Panc1 (cell line): ENCODE measurements around the gene MFSD12. TPM values are rescaled to one million over a fixed set of nuclear protein-coding genes. Genes with fewer than 3 reads are reported as not detected.

Experiments used
- ATAC-seq: fragments of 200-7000 bp; cut with Tn5 transposase; 2 replicates; pipeline ENCODE4 v1.9.1; 2020; ENCODE audit warnings: mild to moderate bottlenecking, moderate library complexity
- BruUV-seq: library from RNA; stranded (reverse); fragments of 400-500 nt; replicated peaks from 2 replicates; lab custom pipeline; 2021; lab: Mats Ljungman, UMichigan
- CTCF ChIA-PET: fragments of 300-600 bp; sonication (Branson Sonifier 250); formaldehyde crosslinking; loops from one replicate; lab custom pipeline; 2022; ENCODE audit warnings: antibody characterized with exemption; lab: Charles Lee
- POLR2A ChIA-PET: fragments of 300-600 bp; sonication (Branson Sonifier 250); formaldehyde crosslinking; loops from one replicate; lab custom pipeline; 2022; ENCODE audit warnings: antibody characterized with exemption; lab: Charles Lee
- DNase-seq: peaks from one replicate; pipeline ENCODE4 v3.0.0-alpha.2; 2010; ENCODE audit warnings: low read depth, low spot score
- H3K27ac ChIP-seq: 2 replicates; pipeline ENCODE4 v1.5.1; 2011; ENCODE audit warnings: mild to moderate bottlenecking, low read length, inconsistent platforms
- H3K27me3 ChIP-seq: fragments of 200-500 bp; sonication (Bioruptor generic); 2 replicates; pipeline ENCODE4 v1.6.0; 2014; ENCODE audit warnings: low read length, inconsistent platforms; ENCODE audit not compliant: control insufficient read depth, insufficient read depth
- H3K36me3 ChIP-seq: fragments of 200-500 bp; sonication (Bioruptor generic); 2 replicates; pipeline ENCODE4 v1.5.1; 2014; ENCODE audit warnings: inconsistent platforms, mild to moderate bottlenecking, low read length, moderate library complexity; ENCODE audit not compliant: control insufficient read depth, insufficient read depth
- H3K4me1 ChIP-seq: 2 replicates; pipeline ENCODE4 v1.5.1; 2011; ENCODE audit warnings: inconsistent platforms, mild to moderate bottlenecking, low read length, moderate library complexity; ENCODE audit not compliant: control insufficient read depth, insufficient read depth
- H3K4me3 ChIP-seq, 2 experiments: 2 replicates each; pipeline ENCODE4 v1.5.1; 2011 to 2012; ENCODE audit warnings: low read depth in 2 of 2, low read length in 2 of 2, mild to moderate bottlenecking in 2 of 2, inconsistent platforms in 1 of 2, moderate library complexity in 1 of 2
- H3K9me3 ChIP-seq: fragments of 200-500 bp; sonication (Bioruptor generic); 2 replicates; pipeline ENCODE4 v1.5.1; 2014; ENCODE audit warnings: low read depth, mild to moderate bottlenecking, inconsistent platforms, low read length, moderate library complexity; ENCODE audit not compliant: control insufficient read depth, insufficient read depth
- POLR2AphosphoS5 ChIP-seq: IDR thresholded peaks from 2 replicates; pipeline ENCODE4 v1.6.1; 2012; ENCODE audit warnings: mild to moderate bottlenecking, low read depth, low read length, moderate library complexity
- SIN3A ChIP-seq: IDR thresholded peaks from 2 replicates; pipeline ENCODE4 v1.6.1; 2012; ENCODE audit warnings: low read depth, mild to moderate bottlenecking, low read length, moderate library complexity, borderline replicate concordance; ENCODE audit not compliant: insufficient read depth
- TCF7L2 ChIP-seq: IDR thresholded peaks from 2 replicates; pipeline ENCODE4 v1.6.1; 2011; ENCODE audit warnings: mild to moderate bottlenecking, low read depth, low read length, inconsistent platforms
- in situ Hi-C: cut with HindIII; loops from 2 replicates; pipeline ENCODE4 v1.10.0; 2016; ENCODE audit warnings: low sequenced_read_pairs, low pct_unique_long_range_greater_than_20kb
- intact Hi-C: fragments of 100-400 bp; cut with micrococcal nuclease; formaldehyde crosslinking; loops from one replicate; pipeline ENCODE4 v1.10.0; 2022; ENCODE audit not compliant: unreplicated experiment
- total RNA-seq: library from RNA; stranded (reverse); gene quantifications from one replicate; pipeline ENCODE4 v1.2.1, GENCODE V29; 2021; ENCODE audit not compliant: unreplicated experiment
- TF ChIP-seq, protein P1 (sequence below): fragments of 450-650 bp; IDR thresholded peaks from 2 replicates; pipeline ENCODE4 v1.5.1; 2017; ENCODE audit warnings: mild to moderate bottlenecking
- TF ChIP-seq, protein P2 (sequence below), 2 experiments: IDR thresholded peaks; 2 replicates each; pipeline ENCODE4 v1.6.1; 2011 to 2012; ENCODE audit warnings: low read depth in 2 of 2, control low read depth in 1 of 2, low read length in 1 of 2, mild to moderate bottlenecking in 1 of 2, moderate library complexity in 1 of 2; ENCODE audit not compliant: insufficient read depth in 1 of 2

The MFSD12 gene
- total RNA-seq, 1 experiment from 2014 or later: 98.8 TPM

DNA sequence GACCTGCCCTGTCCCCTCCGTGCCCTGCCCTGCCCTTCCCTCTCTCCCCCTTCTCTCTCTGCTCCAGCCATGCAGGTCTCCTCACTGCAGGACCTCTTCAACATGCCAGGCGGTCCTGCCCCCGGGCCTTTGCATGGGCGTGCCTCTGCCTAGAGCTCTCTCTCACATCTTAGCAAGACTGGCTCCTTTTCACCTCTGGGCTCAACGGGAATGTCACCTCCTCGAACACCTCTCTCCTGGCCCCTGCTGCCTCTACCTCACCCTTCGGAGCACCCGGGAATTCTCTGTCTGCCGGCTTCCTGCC is 5.6 kb downstream of the MFSD12 start:
- no TSS peak for BruUV-seq
- Histone ChIP-seq H3K4me3 (no peak overlapping the region), H3K27ac (no peak overlapping the region), H3K27me3 (no peaks in the 10 kb centered on the region), H3K9me3 (no peaks in the 10 kb centered on the region), H3K36me3 (no peaks in the 10 kb centered on the region; the same call in 1 of the 2 replicates), H3K4me1 (peaks cover 7% of the 10 kb centered on the region)
- in situ Hi-C loops (no loop called here), intact Hi-C loops (no loop called here)
- TF ChIP-seq POLR2AphosphoS5 (no peak), SIN3A (no peak), TCF7L2 (no peak)
- TF ChIP-seq, protein P1, sequence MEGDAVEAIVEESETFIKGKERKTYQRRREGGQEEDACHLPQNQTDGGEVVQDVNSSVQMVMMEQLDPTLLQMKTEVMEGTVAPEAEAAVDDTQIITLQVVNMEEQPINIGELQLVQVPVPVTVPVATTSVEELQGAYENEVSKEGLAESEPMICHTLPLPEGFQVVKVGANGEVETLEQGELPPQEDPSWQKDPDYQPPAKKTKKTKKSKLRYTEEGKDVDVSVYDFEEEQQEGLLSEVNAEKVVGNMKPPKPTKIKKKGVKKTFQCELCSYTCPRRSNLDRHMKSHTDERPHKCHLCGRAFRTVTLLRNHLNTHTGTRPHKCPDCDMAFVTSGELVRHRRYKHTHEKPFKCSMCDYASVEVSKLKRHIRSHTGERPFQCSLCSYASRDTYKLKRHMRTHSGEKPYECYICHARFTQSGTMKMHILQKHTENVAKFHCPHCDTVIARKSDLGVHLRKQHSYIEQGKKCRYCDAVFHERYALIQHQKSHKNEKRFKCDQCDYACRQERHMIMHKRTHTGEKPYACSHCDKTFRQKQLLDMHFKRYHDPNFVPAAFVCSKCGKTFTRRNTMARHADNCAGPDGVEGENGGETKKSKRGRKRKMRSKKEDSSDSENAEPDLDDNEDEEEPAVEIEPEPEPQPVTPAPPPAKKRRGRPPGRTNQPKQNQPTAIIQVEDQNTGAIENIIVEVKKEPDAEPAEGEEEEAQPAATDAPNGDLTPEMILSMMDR: no peak
- TF ChIP-seq, protein P2, sequence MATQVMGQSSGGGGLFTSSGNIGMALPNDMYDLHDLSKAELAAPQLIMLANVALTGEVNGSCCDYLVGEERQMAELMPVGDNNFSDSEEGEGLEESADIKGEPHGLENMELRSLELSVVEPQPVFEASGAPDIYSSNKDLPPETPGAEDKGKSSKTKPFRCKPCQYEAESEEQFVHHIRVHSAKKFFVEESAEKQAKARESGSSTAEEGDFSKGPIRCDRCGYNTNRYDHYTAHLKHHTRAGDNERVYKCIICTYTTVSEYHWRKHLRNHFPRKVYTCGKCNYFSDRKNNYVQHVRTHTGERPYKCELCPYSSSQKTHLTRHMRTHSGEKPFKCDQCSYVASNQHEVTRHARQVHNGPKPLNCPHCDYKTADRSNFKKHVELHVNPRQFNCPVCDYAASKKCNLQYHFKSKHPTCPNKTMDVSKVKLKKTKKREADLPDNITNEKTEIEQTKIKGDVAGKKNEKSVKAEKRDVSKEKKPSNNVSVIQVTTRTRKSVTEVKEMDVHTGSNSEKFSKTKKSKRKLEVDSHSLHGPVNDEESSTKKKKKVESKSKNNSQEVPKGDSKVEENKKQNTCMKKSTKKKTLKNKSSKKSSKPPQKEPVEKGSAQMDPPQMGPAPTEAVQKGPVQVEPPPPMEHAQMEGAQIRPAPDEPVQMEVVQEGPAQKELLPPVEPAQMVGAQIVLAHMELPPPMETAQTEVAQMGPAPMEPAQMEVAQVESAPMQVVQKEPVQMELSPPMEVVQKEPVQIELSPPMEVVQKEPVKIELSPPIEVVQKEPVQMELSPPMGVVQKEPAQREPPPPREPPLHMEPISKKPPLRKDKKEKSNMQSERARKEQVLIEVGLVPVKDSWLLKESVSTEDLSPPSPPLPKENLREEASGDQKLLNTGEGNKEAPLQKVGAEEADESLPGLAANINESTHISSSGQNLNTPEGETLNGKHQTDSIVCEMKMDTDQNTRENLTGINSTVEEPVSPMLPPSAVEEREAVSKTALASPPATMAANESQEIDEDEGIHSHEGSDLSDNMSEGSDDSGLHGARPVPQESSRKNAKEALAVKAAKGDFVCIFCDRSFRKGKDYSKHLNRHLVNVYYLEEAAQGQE (IDR thresholded peaks at IDR 0.05; ENCODE audit: insufficient read depth in 1 of 2, low read depth in 2 of 2, low read length in 1 of 2): no peak
- POLR2A ChIA-PET: no interaction called here
- CTCF ChIA-PET: no interaction called here
- DNase-seq (no peak), ATAC-seq (no peak)

DNA sequence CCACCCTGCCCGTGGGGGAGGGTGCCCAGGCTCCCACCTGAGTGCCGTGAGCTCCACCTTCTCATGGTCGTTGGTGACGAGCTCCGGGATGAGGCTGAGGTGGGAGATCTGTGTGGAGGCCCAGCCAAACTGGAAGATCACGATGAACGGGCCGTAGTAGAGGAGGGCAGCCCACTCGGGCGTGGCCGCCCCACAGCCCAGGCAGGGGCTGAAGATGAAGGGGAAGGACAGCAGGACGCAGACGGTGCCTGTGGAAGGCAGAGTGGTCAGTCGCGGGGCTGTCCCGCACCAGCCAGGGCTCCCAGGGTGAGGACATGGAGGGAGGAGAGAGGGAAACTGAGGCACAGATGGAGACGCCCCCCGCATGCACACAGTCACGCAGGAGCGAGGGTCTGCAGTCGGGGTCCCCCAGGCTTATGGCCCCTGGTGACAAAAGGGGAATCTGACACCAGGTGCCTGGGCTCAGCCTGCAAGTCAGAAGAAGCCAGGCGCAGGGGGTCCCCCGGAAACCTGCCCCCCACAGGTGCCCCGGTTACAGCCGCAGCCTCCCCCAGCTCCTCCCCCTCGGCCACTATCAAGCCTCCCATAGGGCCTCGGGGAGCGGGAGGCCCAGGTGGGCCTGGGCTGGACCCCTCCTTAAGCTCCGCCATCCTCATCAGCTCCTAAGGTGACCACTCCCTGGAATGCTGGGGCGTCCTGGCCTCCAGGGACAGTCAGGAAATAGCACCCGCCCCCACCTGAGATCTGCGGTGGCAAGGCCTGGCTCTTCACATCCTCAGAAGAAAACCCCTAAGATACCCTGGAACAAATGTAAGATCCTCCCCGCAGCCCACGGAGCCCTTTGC is 6.2 kb downstream of the MFSD12 start:
- Histone ChIP-seq H3K4me1 (peaks cover 7% of the 10 kb centered on the region), H3K9me3 (no peaks in the 10 kb centered on the region), H3K27ac (no peak overlapping the region), H3K36me3 (no peaks in the 10 kb centered on the region), H3K27me3 (no peaks in the 10 kb centered on the region), H3K4me3 (no peak overlapping the region)
- in situ Hi-C loops (no loop called here), intact Hi-C loops (no loop called here)
- BruUV-seq: no TSS peak
- POLR2A ChIA-PET: no interaction called here
- TF ChIP-seq, protein P2 (IDR thresholded peaks at IDR 0.05; ENCODE audit: insufficient read depth in 1 of 2, low read depth in 2 of 2, low read length in 1 of 2): no peak
- no peak for TF ChIP-seq POLR2AphosphoS5
- no peak for TF ChIP-seq TCF7L2
- TF ChIP-seq SIN3A: no peak
- TF ChIP-seq, protein P1: no peak
- no peak for ATAC-seq
- DNase-seq: no peak
- CTCF ChIA-PET: no interaction called here
